ENCODE results near the gene RHEX. TPM values are rescaled to one million over a fixed set of nuclear protein-coding genes. Genes with fewer than 3 reads are reported as not detected.

Gene RHEX
- total and polyA plus RNA-seq, 4 donors = 0.57 to 7.4 (median 1.2) TPM

- H3K9me3 ChIP-seq (ENCODE audit: control insufficient read depth in 4 of 4, insufficient read depth in 3 of 4, low read length in 3 of 4) = no peaks in the 10 kb centered on the region
- WGBS, 2 donors = 94% methylated on average over 9 of the region's 9 CpGs
- H3K4me3 ChIP-seq = no peak overlapping the region
- no peak for TF ChIP-seq CTCF (IDR thresholded peaks at IDR 0.05; ENCODE audit: control extremely low read depth, extremely low read depth)
- no peak overlapping the region for H3K9ac ChIP-seq (ENCODE audit: insufficient read depth in 1 of 2, low read length in 2 of 2)
- no peak for ATAC-seq (ENCODE audit: insufficient read depth, low FRiP score)
- no peaks in the 10 kb centered on the region for H3K27me3 ChIP-seq (ENCODE audit: control insufficient read depth in 3 of 3, insufficient read depth in 3 of 3, low read length in 2 of 3)
- H3K27ac ChIP-seq (ENCODE audit: low read depth in 1 of 2, low read length in 1 of 2) = no peak overlapping the region
- DNase-seq = no peak
- no peaks in the 10 kb centered on the region for H3K4me1 ChIP-seq (ENCODE audit: control insufficient read depth in 5 of 5, insufficient read depth in 5 of 5, low read length in 5 of 5)
- no peaks in the 10 kb centered on the region for H3K36me3 ChIP-seq (ENCODE audit: control insufficient read depth in 4 of 4, insufficient read depth in 4 of 4, low read length in 4 of 4)
Observed at GRCh38 chr1:206127336-206127735, 74.4 kb downstream of the RHEX start.

GRCh38 chr1:206128196-206128595 is 75.2 kb downstream of the RHEX start:
- WGBS, 2 donors = 41 to 48% methylated on average over 4 of the region's 4 CpGs
- DNase-seq = no peak
- no peak for ATAC-seq (ENCODE audit: insufficient read depth, low FRiP score)

GRCh38 chr1:206131037-206131436 is 78.1 kb downstream of the RHEX start:
- Histone ChIP-seq H3K4me3 (no peak overlapping the region), H3K27me3 (ENCODE audit: control insufficient read depth in 3 of 3, insufficient read depth in 3 of 3, low read length in 2 of 3) (no peaks in the 10 kb centered on the region), H3K36me3 (ENCODE audit: control insufficient read depth in 4 of 4, insufficient read depth in 4 of 4, low read length in 4 of 4) (no peaks in the 10 kb centered on the region), H3K9ac (ENCODE audit: insufficient read depth in 1 of 2, low read length in 2 of 2) (no peak overlapping the region), H3K4me1 (ENCODE audit: control insufficient read depth in 5 of 5, insufficient read depth in 5 of 5, low read length in 5 of 5) (no peaks in the 10 kb centered on the region), H3K27ac (ENCODE audit: low read depth in 1 of 2, low read length in 1 of 2) (no peak overlapping the region), H3K9me3 (ENCODE audit: control insufficient read depth in 4 of 4, insufficient read depth in 3 of 4, low read length in 3 of 4) (no peaks in the 10 kb centered on the region)
- DNase-seq (no peak), ATAC-seq (ENCODE audit: insufficient read depth, low FRiP score) (no peak)
- no peak for TF ChIP-seq CTCF (IDR thresholded peaks at IDR 0.05; ENCODE audit: control extremely low read depth, extremely low read depth)
- 67 to 85% methylated on average over 7 of the region's 7 CpGs for WGBS, 2 donors

More at GRCh38 chr1:206128196-206128595, 75.2 kb downstream of the RHEX start:
- no peaks in the 10 kb centered on the region for H3K4me1 ChIP-seq (ENCODE audit: control insufficient read depth in 5 of 5, insufficient read depth in 5 of 5, low read length in 5 of 5)
- no peaks in the 10 kb centered on the region for H3K9me3 ChIP-seq (ENCODE audit: control insufficient read depth in 4 of 4, insufficient read depth in 3 of 4, low read length in 3 of 4)
- H3K36me3 ChIP-seq (ENCODE audit: control insufficient read depth in 4 of 4, insufficient read depth in 4 of 4, low read length in 4 of 4) = no peaks in the 10 kb centered on the region
- no peaks in the 10 kb centered on the region for H3K27me3 ChIP-seq (ENCODE audit: control insufficient read depth in 3 of 3, insufficient read depth in 3 of 3, low read length in 2 of 3)
- H3K9ac ChIP-seq (ENCODE audit: insufficient read depth in 1 of 2, low read length in 2 of 2) = no peak overlapping the region
- TF ChIP-seq CTCF (IDR thresholded peaks at IDR 0.05; ENCODE audit: control extremely low read depth, extremely low read depth) = no peak
- H3K27ac ChIP-seq (ENCODE audit: low read depth in 1 of 2, low read length in 1 of 2) = no peak overlapping the region
- H3K4me3 ChIP-seq = no peak overlapping the region

- H3K36me3 ChIP-seq (ENCODE audit: control insufficient read depth in 4 of 4, insufficient read depth in 4 of 4, low read length in 4 of 4) = no peaks in the 10 kb centered on the region
- H3K27me3 ChIP-seq (ENCODE audit: control insufficient read depth in 3 of 3, insufficient read depth in 3 of 3, low read length in 2 of 3) = no peaks in the 10 kb centered on the region
- ATAC-seq (ENCODE audit: insufficient read depth, low FRiP score) (no peak), DNase-seq (no peak)
- no peaks in the 10 kb centered on the region for H3K4me1 ChIP-seq (ENCODE audit: control insufficient read depth in 5 of 5, insufficient read depth in 5 of 5, low read length in 5 of 5)
- 79 to 92% methylated on average over 7 of the region's 7 CpGs for WGBS, 2 donors
- H3K9me3 ChIP-seq (ENCODE audit: control insufficient read depth in 4 of 4, insufficient read depth in 3 of 4, low read length in 3 of 4) = peaks cover 0 to 2% (median 0%) of the 10 kb centered on the region in 4 donors
- H3K4me3 ChIP-seq = no peak overlapping the region
- no peak overlapping the region for H3K9ac ChIP-seq (ENCODE audit: insufficient read depth in 1 of 2, low read length in 2 of 2)
- no peak overlapping the region for H3K27ac ChIP-seq (ENCODE audit: low read depth in 1 of 2, low read length in 1 of 2)
- no peak for TF ChIP-seq CTCF (IDR thresholded peaks at IDR 0.05; ENCODE audit: control extremely low read depth, extremely low read depth)
Observed at GRCh38 chr1:206133751-206134415, 80.9 kb downstream of the RHEX start.

Data from lung (tissue), 12 donors.